Caco-2 (cell line): ENCODE results near the gene LDLRAD3. TPM values are rescaled to one million over a fixed set of nuclear protein-coding genes. Genes with fewer than 3 reads are reported as not detected.

Experiments
- BruUV-seq: library from RNA; stranded (reverse); fragments of 400-500 nt; replicated peaks from 2 replicates; lab custom pipeline; 2021; lab: Mats Ljungman, UMichigan
- CTCF ChIA-PET: fragments of 300-600 bp; sonication (Branson Sonifier 250); formaldehyde crosslinking; loops from one replicate; lab custom pipeline; 2022; ENCODE audit warnings: antibody characterized with exemption; lab: Charles Lee
- POLR2A ChIA-PET: fragments of 300-600 bp; sonication (Branson Sonifier 250); formaldehyde crosslinking; loops from one replicate; lab custom pipeline; 2022; ENCODE audit warnings: antibody characterized with exemption; lab: Charles Lee
- DNase-seq, 2 experiments: peaks; one replicate each; pipeline versions ENCODE4 v3.0.0 to v3.0.0-alpha.2; 2020 to 2022
- H3K27me3 ChIP-seq: replicated peaks from 2 replicates; pipeline ENCODE4 v1.6.0; 2011; ENCODE audit warnings: low read length; ENCODE audit not compliant: control insufficient read depth, insufficient read depth
- H3K36me3 ChIP-seq: 2 replicates; pipeline ENCODE4 v1.5.1; 2011; ENCODE audit warnings: low read length; ENCODE audit not compliant: control insufficient read depth, insufficient read depth
- H3K4me1 ChIP-seq: fragments of 250-450 bp; sonication (Bioruptor Pico); 2 replicates; pipeline ENCODE4 v1.5.1; 2020; ENCODE audit warnings: mild to moderate bottlenecking
- H3K4me3 ChIP-seq: 2 replicates; pipeline ENCODE4 v1.5.1; 2011; ENCODE audit warnings: low read depth, mild to moderate bottlenecking, control low read depth, low read length
- H3K9me3 ChIP-seq: fragments of 250-450 bp; sonication (Bioruptor Pico); 2 replicates; pipeline ENCODE4 v1.5.1; 2020; ENCODE audit warnings: mild to moderate bottlenecking, moderate library complexity
- H3K27ac Mint-ChIP-seq: one replicate; pipeline ENCODE4 v1.8.0; 2022; ENCODE audit warnings: mixed read lengths; ENCODE audit not compliant: unreplicated experiment
- H3K27me3 Mint-ChIP-seq: one replicate; pipeline ENCODE4 v1.8.0; 2022; ENCODE audit warnings: mixed read lengths; ENCODE audit not compliant: insufficient read depth, unreplicated experiment
- H3K36me3 Mint-ChIP-seq: one replicate; pipeline ENCODE4 v1.8.0; 2022; ENCODE audit warnings: mild to moderate bottlenecking, mixed read lengths; ENCODE audit not compliant: insufficient read depth, unreplicated experiment
- H3K4me1 Mint-ChIP-seq: one replicate; pipeline ENCODE4 v1.8.0; 2022; ENCODE audit warnings: low read depth, mixed read lengths; ENCODE audit not compliant: unreplicated experiment
- H3K4me3 Mint-ChIP-seq: one replicate; pipeline ENCODE4 v1.8.0; 2022; ENCODE audit warnings: mild to moderate bottlenecking, moderate library complexity, mixed read lengths; ENCODE audit not compliant: unreplicated experiment
- H3K9me3 Mint-ChIP-seq: one replicate; pipeline ENCODE4 v1.8.0; 2022; ENCODE audit warnings: mixed read lengths; ENCODE audit not compliant: unreplicated experiment
- CTCF ChIP-seq, 2 experiments: fragments of 200-600 bp in 1 of 2; IDR thresholded peaks; 1 replicate in 1 of 2; 2 replicates in 1 of 2; pipeline versions ENCODE4 v1.5.1 to v1.8.0; 2011 to 2022; ENCODE audit warnings: antibody characterized with exemption in 1 of 2, control low read depth in 1 of 2, inconsistent platforms in 1 of 2, low read depth in 1 of 2, low read length in 1 of 2, mild to moderate bottlenecking in 1 of 2, moderate library complexity in 1 of 2; ENCODE audit not compliant: insufficient read depth in 1 of 2, severe bottlenecking in 1 of 2, unreplicated experiment in 1 of 2
- intact Hi-C: fragments of 100-400 bp; cut with micrococcal nuclease; formaldehyde crosslinking; loops from one replicate; pipeline ENCODE4 v1.10.0; 2022; ENCODE audit not compliant: unreplicated experiment
- total RNA-seq: library from RNA; stranded (reverse); gene quantifications from 2 replicates; pipeline ENCODE4 v1.2.3, GENCODE V29; 2022

LDLRAD3 gene
- total RNA-seq, 1 experiment from 2014 or later = 9.9 TPM

- CTCF ChIA-PET = no interaction called here
- no peaks in the 10 kb centered on the region for H3K9me3 ChIP-seq
- no TSS peak for BruUV-seq
- H3K4me1 ChIP-seq = peaks cover 1% of the 10 kb centered on the region; the same call in 1 of the 2 replicates
- TF ChIP-seq CTCF (IDR thresholded peaks at IDR 0.05; ENCODE audit: insufficient read depth in 1 of 2, low read depth in 1 of 2, low read length in 1 of 2, severe bottlenecking in 1 of 2, unreplicated experiment in 1 of 2) = no peak
- H3K9me3 Mint-ChIP-seq = peaks cover 19% of the 10 kb centered on the region
- intact Hi-C loops = no loop called here
- H3K27me3 Mint-ChIP-seq = no peaks in the 10 kb centered on the region
- H3K4me3 Mint-ChIP-seq = no peak overlapping the region
- no peak for DNase-seq
- H3K27ac Mint-ChIP-seq = no peak overlapping the region
- H3K36me3 ChIP-seq = no peaks in the 10 kb centered on the region
- H3K36me3 Mint-ChIP-seq = no peaks in the 10 kb centered on the region
- H3K4me1 Mint-ChIP-seq = no peaks in the 10 kb centered on the region
- H3K4me3 ChIP-seq = no peak overlapping the region
- H3K27me3 ChIP-seq = no peaks in the 10 kb centered on the region
- POLR2A ChIA-PET = no interaction called here
Observed at GRCh38 chr11:35963911-35964310, 20.0 kb downstream of the LDLRAD3 start.

DNA sequence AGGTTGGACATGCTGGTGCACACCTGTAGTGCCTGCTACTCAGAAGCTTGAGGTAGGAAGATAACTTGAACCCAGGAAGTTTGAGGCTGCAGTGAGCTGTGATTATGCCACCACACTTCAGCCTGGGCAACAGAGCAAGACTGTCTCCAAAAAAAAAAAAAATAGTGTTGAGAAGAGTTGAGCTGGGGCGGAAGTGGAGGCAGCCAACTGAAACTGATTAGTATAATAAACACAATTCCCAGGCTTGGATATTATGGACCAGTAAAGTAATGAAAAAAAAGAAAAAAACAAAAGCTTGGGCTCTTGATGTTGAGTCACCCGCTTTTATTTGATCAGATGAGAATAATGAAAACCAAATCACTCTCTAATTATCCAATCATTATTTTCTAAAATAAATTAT lies 21.0 kb downstream of the LDLRAD3 start:
- Mint-ChIP-seq H3K27me3 (no peaks in the 10 kb centered on the region), H3K4me3 (no peak overlapping the region), H3K4me1 (no peaks in the 10 kb centered on the region), H3K36me3 (no peaks in the 10 kb centered on the region), H3K9me3 (peaks cover 19% of the 10 kb centered on the region), H3K27ac (no peak overlapping the region)
- BruUV-seq = no TSS peak
- peaks cover 11% of the 10 kb centered on the region for H3K4me1 ChIP-seq
- no peak for TF ChIP-seq CTCF (IDR thresholded peaks at IDR 0.05; ENCODE audit: insufficient read depth in 1 of 2, low read depth in 1 of 2, low read length in 1 of 2, severe bottlenecking in 1 of 2, unreplicated experiment in 1 of 2)
- no peaks in the 10 kb centered on the region for H3K9me3 ChIP-seq
- no peak for DNase-seq
- H3K36me3 ChIP-seq = no peaks in the 10 kb centered on the region
- CTCF ChIA-PET = no interaction called here
- POLR2A ChIA-PET = no interaction called here
- intact Hi-C loops = no loop called here
- no peak overlapping the region for H3K4me3 ChIP-seq
- H3K27me3 ChIP-seq = no peaks in the 10 kb centered on the region

DNA sequence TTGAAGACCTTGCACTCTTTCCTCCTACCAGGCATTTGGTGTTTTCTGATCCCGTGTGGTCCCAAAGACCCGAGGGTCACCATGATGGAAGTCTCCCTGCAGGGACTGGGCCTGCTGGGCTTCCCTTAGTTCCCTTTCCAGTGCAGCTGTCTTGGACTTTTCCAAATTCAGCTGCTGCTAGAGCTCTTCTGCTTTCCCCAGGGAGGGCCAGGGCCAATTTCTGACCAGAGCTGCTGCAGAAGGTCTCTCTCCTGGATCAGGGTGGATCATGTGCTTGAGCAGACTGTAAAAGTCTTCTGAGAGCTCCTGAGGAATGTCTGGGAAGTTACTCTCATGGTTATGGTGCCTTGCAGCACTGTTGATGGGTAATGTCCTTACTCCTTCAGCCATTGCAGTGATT lies 23.2 kb downstream of the LDLRAD3 start:
- Histone ChIP-seq H3K9me3 (no peaks in the 10 kb centered on the region), H3K36me3 (no peaks in the 10 kb centered on the region), H3K4me1 (peaks cover 14% of the 10 kb centered on the region), H3K4me3 (no peak overlapping the region), H3K27me3 (no peaks in the 10 kb centered on the region)
- Mint-ChIP-seq H3K4me3 (no peak overlapping the region), H3K9me3 (peaks cover 18% of the 10 kb centered on the region), H3K36me3 (no peaks in the 10 kb centered on the region), H3K27ac (no peak overlapping the region), H3K27me3 (no peaks in the 10 kb centered on the region), H3K4me1 (no peaks in the 10 kb centered on the region)
- no peak for TF ChIP-seq CTCF (IDR thresholded peaks at IDR 0.05; ENCODE audit: insufficient read depth in 1 of 2, low read depth in 1 of 2, low read length in 1 of 2, severe bottlenecking in 1 of 2, unreplicated experiment in 1 of 2)
- CTCF ChIA-PET = interaction anchor here (0.8 kb wide), 1 partner anchor 145 kb away, joined by 3 read pairs; no protein-coding TSS in a partner anchor
- intact Hi-C loops = no loop called here
- no peak for DNase-seq
- POLR2A ChIA-PET = no interaction called here
- BruUV-seq = no TSS peak
